CD4-positive, alpha-beta T cell treated with Interleukin-6 for 4 hours (primary cell): Measurements from ENCODE around the gene RBM15.

Experiments used
- DNase-seq: peaks from one replicate; pipeline ENCODE4 v3.0.0-alpha.2; 2020; ENCODE audit warnings: mixed read lengths

Gene RBM15

GRCh38 chr1:110350360-110350759 is 11.2 kb downstream of the RBM15 start:
- DNase-seq, result no peak

GRCh38 chr1:110355321-110355720 is 16.1 kb downstream of the RBM15 start:
- DNase-seq, result no peak

- no peak for DNase-seq
Observed at GRCh38 chr1:110356379-110356778, 17.2 kb downstream of the RBM15 start.

- DNase-seq, result no peak
Observed at GRCh38 chr1:110360431-110360830, 21.3 kb downstream of the RBM15 start.

- DNase-seq, result no peak
Observed at GRCh38 chr1:110361856-110362255, 22.7 kb downstream of the RBM15 start.

GRCh38 chr1:110364221-110364620 is 25.0 kb downstream of the RBM15 start:
- DNase-seq, result no peak

GRCh38 chr1:110370827-110371226 is 31.6 kb downstream of the RBM15 start:
- DNase-seq, result no peak

- DNase-seq, result no peak
Observed at GRCh38 chr1:110375490-110375889, 36.3 kb downstream of the RBM15 start.

- no peak for DNase-seq
Observed at GRCh38 chr1:110380672-110381283, 41.6 kb downstream of the RBM15 start.

GRCh38 chr1:110383251-110383990 is 44.2 kb downstream of the RBM15 start:
- DNase-seq, result no peak

- DNase-seq, result no peak
Observed at GRCh38 chr1:110384581-110385321, 45.6 kb downstream of the RBM15 start.

- no peak for DNase-seq
Observed at GRCh38 chr1:110385369-110385768, 46.2 kb downstream of the RBM15 start.

- DNase-seq, result no peak
Observed at GRCh38 chr1:110387048-110387754, 48.0 kb downstream of the RBM15 start.

- no peak for DNase-seq
Observed at GRCh38 chr1:110390096-110390495, 50.9 kb downstream of the RBM15 start.

- no peak for DNase-seq
Observed at GRCh38 chr1:110390692-110391245, 51.6 kb downstream of the RBM15 start, which contains the start of gene SLC16A4. TSS of gene SLC16A4 (minus strand) at chr1:110391026. CDS start at chr1:110389323, 1,703 bp downstream.

- DNase-seq, result no peak
Observed at GRCh38 chr1:110393286-110393685, 54.1 kb downstream of the RBM15 start.

- no peak for DNase-seq
Observed at GRCh38 chr1:110393691-110394492, 54.7 kb downstream of the RBM15 start.

- DNase-seq, result no peak
Observed at GRCh38 chr1:110394493-110394820, 55.3 kb downstream of the RBM15 start.
